ENCODE results near the gene NRTN.

The NRTN gene

DNA sequence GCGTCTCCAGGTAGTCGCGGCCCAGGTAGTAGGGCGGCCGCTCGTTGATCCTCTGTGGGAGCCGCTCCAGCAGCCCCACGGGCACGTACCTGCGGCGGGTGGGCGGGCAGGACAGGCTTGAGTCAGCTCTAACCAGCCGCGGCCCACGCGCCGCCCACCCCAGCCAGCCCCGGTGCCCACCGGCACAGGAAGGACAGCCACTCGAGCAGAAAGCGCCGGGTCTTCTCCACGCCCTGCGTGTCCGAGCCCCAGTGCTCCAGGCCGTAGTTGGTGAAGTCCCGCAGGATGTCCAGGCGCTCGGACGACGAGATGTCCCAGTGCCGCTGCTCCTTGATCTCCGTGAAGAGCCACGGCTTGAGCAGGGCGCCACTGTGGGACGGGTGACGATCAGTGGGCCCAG lies 19.4 kb upstream of the NRTN start:
- TF ChIP-seq, protein P1, sequence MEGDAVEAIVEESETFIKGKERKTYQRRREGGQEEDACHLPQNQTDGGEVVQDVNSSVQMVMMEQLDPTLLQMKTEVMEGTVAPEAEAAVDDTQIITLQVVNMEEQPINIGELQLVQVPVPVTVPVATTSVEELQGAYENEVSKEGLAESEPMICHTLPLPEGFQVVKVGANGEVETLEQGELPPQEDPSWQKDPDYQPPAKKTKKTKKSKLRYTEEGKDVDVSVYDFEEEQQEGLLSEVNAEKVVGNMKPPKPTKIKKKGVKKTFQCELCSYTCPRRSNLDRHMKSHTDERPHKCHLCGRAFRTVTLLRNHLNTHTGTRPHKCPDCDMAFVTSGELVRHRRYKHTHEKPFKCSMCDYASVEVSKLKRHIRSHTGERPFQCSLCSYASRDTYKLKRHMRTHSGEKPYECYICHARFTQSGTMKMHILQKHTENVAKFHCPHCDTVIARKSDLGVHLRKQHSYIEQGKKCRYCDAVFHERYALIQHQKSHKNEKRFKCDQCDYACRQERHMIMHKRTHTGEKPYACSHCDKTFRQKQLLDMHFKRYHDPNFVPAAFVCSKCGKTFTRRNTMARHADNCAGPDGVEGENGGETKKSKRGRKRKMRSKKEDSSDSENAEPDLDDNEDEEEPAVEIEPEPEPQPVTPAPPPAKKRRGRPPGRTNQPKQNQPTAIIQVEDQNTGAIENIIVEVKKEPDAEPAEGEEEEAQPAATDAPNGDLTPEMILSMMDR (IDR thresholded peaks at IDR 0.05; ENCODE audit: control insufficient read depth, extremely low read depth, insufficient read depth) = no peak
- H3K4me3 ChIP-seq (ENCODE audit: low read depth, low read length) = no peak overlapping the region
- no peak for DNase-seq (ENCODE audit: low read depth)

DNA sequence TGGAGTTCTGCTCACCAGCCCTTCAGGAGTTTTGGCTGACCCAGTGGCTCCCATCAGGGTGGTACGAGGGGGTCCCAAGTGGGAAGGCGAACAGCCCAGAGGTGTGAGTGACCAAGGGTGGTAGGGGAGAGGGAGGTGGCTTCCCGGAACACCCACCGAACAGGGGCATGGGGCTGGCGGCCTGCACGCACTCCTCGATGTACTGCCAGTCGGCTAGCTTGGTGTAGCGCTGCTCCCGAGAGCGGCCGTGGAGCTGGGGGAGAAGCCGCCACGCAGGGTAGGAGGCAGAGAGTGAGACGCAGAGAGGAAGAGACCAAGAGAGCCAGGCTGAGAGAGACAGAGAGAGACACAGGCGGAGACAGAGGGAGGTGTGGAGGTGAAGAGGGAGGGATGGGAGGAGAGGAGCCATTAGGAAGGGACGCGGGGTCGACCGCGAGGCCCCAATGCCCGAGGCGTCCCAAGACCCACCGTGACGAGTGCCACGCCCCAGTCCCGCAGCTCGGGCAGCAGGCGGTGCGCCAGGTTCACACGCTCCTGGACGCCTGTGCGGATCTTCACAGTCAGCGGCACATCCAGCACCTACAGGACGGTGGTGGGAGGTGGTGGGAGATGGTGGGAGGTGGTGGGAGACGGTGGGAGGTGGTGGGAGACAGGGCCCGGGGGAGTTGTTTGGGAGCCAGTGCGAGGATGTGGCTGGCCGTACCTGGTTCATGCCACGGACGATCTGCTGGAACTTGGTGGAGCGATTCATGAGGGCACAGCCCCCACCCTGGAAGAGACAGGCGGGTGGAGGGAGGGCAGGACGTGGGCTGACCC lies 18.1 kb upstream of the NRTN start:
- DNase-seq (ENCODE audit: low read depth) = no peak
- TF ChIP-seq, protein P1 (IDR thresholded peaks at IDR 0.05; ENCODE audit: control insufficient read depth, extremely low read depth, insufficient read depth) = no peak
- no peak overlapping the region for H3K4me3 ChIP-seq (ENCODE audit: low read depth, low read length)

DNA sequence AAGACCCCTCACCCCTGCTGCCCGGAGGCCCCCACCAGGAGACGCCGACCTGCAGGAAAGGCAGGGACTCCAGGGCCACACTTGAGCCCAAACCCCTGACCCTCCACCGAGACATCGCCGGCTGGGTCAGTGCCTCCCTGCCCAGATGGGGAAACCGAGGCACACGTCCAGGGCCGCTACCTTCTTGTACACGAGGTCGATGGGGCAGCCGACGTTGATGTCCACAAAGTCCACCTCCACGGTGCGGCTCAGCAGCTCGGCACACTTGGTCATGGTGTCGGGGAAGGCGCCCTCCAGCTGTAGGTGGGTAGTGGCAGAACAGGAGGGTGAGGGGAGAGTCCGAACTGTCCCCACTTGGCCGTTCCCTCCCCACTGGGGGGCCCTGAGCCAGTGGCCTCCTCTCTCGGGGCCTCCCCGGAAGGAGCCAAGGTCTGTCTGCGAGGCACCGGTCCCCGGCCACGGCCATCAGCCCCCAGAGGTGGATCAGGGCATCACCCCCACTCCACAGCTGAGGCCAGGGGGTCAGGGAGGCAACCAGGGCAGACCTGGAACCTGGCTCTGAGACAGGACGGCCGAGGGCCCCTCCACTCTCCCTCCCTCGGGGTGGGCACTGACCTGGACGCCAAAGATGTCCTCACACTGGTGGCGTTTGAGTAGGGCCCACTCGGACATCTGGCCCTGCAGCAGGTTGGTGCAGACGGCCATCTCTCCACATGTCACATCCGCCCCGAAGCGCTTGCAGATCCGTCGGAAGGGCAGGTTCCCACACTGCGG lies 17.3 kb upstream of the NRTN start:
- DNase-seq (ENCODE audit: low read depth) = no peak
- TF ChIP-seq, protein P1 (IDR thresholded peaks at IDR 0.05; ENCODE audit: control insufficient read depth, extremely low read depth, insufficient read depth) = no peak
- no peak overlapping the region for H3K4me3 ChIP-seq (ENCODE audit: low read depth, low read length)

DNA sequence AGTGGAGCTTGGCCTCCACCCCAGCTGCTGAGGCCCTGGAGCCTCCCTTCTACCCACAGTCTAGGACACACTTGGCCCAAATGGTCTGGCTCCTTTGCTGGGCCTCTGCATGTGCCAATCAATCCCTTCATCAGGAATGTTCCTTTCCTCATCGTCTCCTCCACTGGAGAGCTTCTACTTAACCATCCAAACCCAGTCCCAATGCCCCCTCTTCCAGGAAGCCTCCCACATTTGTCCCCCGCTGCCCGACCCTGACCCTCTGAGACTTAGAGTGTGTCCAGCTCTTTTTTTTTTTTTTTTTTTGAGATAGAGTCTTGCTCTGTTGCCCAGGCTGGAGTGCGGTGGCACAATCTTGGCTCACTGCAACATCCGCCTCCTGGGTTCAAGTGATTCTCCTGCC lies 16.4 kb upstream of the NRTN start:
- no peak for DNase-seq (ENCODE audit: low read depth)
- TF ChIP-seq, protein P1 (IDR thresholded peaks at IDR 0.05; ENCODE audit: control insufficient read depth, extremely low read depth, insufficient read depth) = no peak
- H3K4me3 ChIP-seq (ENCODE audit: low read depth, low read length) = no peak overlapping the region

DNA sequence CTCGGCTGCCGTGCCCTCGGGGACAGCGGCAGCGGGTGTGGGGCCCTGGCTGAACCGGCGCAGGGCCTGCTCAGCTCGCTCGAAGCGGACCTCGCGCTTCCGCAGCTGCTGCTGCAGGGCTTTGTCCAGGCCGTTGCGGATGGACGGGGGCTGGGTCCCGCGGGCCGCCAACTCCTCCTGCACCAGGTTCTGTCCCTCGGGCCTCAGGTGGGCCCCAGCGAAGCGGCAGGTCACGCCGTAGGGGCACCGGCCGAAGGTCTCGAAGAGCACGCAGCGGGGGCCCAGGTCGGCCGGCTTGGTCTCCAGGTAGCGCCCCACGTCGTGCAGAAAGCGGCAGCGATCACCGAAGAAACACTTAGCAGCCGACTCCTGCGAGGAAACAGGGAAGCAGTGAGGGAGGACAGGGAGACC lies 15.5 kb upstream of the NRTN start:
- DNase-seq (ENCODE audit: low read depth) = no peak
- peak overlapping the region; percentile 93 for H3K4me3 ChIP-seq (ENCODE audit: low read depth, low read length)
- TF ChIP-seq, protein P1 (IDR thresholded peaks at IDR 0.05; ENCODE audit: control insufficient read depth, extremely low read depth, insufficient read depth) = no peak

DNA sequence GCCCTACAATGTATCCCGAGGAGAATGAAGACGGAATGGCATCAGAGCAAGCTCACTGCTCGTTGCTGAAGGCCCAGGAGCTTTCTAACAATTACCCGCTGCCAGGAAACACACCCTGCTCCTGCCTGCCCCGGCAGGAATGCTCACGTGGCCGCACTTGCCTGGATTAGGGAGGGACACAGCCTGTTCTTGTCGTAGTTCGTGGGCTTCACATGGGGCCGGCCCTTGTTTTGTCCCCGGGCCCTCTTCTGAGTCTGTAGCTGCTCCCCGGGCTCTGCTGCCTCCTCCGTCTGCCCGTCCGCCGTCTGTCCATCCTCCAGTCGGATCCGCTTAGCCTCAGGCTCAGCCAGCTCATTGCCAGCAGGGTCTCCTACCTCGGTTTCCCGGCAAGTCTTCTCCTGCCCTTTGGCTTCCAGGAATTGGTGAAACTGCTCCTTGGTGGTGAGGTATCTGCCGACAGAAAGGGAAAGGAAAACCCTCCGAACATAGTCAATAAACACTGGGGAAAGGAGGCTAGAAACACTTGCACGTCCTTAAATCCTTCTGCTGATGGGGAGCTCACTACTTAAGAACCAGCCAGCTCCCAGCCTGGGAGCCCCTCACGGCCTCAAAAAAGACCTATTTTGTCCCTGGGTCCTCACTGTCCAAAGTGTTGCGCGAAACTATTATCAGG lies 14.8 kb upstream of the NRTN start:
- TF ChIP-seq, protein P1 (IDR thresholded peaks at IDR 0.05; ENCODE audit: control insufficient read depth, extremely low read depth, insufficient read depth) = no peak
- H3K4me3 ChIP-seq (ENCODE audit: low read depth, low read length) = peak overlapping the region; percentile 93
- no peak for DNase-seq (ENCODE audit: low read depth)
